Measurements from ENCODE around the gene TRIM24. TPM values are rescaled to one million over a fixed set of nuclear protein-coding genes. Genes with fewer than 3 reads are reported as not detected.

Gene TRIM24
- polyA plus RNA-seq, 1 of the 3 experiments (the other 2 are of a cell fraction): 5.3 TPM

- no peak overlapping the region for H3K27ac ChIP-seq (ENCODE audit: low read depth in 2 of 2, low read length in 1 of 2)
- H3K9me2 ChIP-seq: no peaks in the 10 kb centered on the region
- H3K36me3 ChIP-seq (replicated peaks in 1 of 2; ENCODE audit: control insufficient read depth in 1 of 2, insufficient read depth in 2 of 2, low read length in 1 of 2): no peaks in the 10 kb centered on the region
- no peaks in the 10 kb centered on the region for H3K27me3 ChIP-seq (ENCODE audit: insufficient read depth)
- no peaks in the 10 kb centered on the region for H4K20me1 ChIP-seq (ENCODE audit: insufficient read depth)
- no peaks in the 10 kb centered on the region for H3K79me2 ChIP-seq (ENCODE audit: insufficient read depth)
- H3K9ac ChIP-seq: no peak overlapping the region
- DNase-seq: no peak
- no peaks in the 10 kb centered on the region for H3F3A ChIP-seq (replicated peaks; ENCODE audit: insufficient read depth)
- ChIA-PET CTCF (no interaction called here), POLR2A (no interaction called here)
- no peaks in the 10 kb centered on the region for H3K4me1 ChIP-seq (ENCODE audit: control insufficient read depth in 1 of 2, insufficient read depth in 2 of 2, low read depth in 1 of 2, low read length in 1 of 2)
- no peak overlapping the region for H3K4me2 ChIP-seq
- H3K4me3 ChIP-seq (ENCODE audit: low read depth in 2 of 2, low read length in 1 of 2): no peak overlapping the region
- TF ChIP-seq MAX (IDR thresholded peaks at IDR 0.05; ENCODE audit: low read depth) (no peak), RAD21 (IDR thresholded peaks at IDR 0.05; ENCODE audit: low read length) (no peak), FOSL2 (IDR thresholded peaks at IDR 0.05; ENCODE audit: borderline replicate concordance, low read depth) (no peak), JUND (IDR thresholded peaks at IDR 0.05) (no peak), MEF2A (IDR thresholded peaks at IDR 0.05; ENCODE audit: borderline replicate concordance, low read depth) (no peak), NFIC (IDR thresholded peaks at IDR 0.05; ENCODE audit: borderline replicate concordance) (no peak), SMC3 (IDR thresholded peaks at IDR 0.05; ENCODE audit: low read depth, low read length) (no peak), GABPA (IDR thresholded peaks at IDR 0.05; ENCODE audit: low read depth) (no peak), TAF1 (IDR thresholded peaks at IDR 0.05; ENCODE audit: borderline replicate concordance, low read depth, low read length) (no peak), IRF3 (IDR thresholded peaks at IDR 0.05; ENCODE audit: low read depth, low read length) (no peak), USF1 (IDR thresholded peaks at IDR 0.05; ENCODE audit: borderline replicate concordance, low read depth) (no peak), ELF1 (IDR thresholded peaks at IDR 0.05) (no peak), ZBTB33 (IDR thresholded peaks at IDR 0.05; ENCODE audit: borderline replicate concordance, low read depth) (no peak), SIN3A (IDR thresholded peaks at IDR 0.05; ENCODE audit: borderline replicate concordance, low read depth, low read length) (no peak), CHD2 (IDR thresholded peaks at IDR 0.05; ENCODE audit: low read length, partially characterized antibody) (no peak), TEAD4 (IDR thresholded peaks at IDR 0.05; ENCODE audit: borderline replicate concordance, insufficient read depth) (no peak), USF2 (IDR thresholded peaks at IDR 0.05; ENCODE audit: borderline replicate concordance, low read depth, low read length) (no peak), YY1 (IDR thresholded peaks at IDR 0.05; ENCODE audit: low read depth) (no peak)
- 0 out of 2 replicates have a peak, but pooled peaks cover 4% of the 10 kb centered on the region for H3K9me3 ChIP-seq
- WGBS (ENCODE audit: low lambda C conversion rate): 85% methylated on average over 6 of the region's 6 CpGs
- H2AFZ ChIP-seq (ENCODE audit: low read depth): no peak overlapping the region
Measured at GRCh38 chr7:138616085-138616484, 156.0 kb downstream of the TRIM24 start.

All from SK-N-SH (cell line).